ENCODE data around the gene FOXO3.
A peak's percentile ranks its signal among the peaks of the same experiment; 100 is the strongest.

FOXO3 gene

DNA sequence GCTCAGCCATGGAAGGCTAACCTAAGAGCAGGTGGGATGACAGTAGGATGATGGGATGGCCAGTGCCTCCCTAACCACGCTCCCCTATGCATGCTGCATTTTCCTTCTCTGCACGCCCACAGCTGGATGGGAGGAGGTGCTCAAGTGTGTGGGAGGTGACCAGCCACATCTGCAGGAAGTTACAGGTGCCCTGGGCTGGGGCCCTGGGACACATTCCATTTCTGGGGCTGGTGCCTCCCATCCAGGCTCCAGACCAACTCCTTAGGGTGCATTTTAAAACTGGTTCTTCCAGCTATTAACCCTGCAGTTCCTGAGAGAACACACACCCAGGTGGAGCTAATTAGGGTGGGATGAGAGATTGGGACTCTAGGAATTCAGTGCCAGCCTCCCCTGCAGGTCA, 152.2 kb downstream of the FOXO3 start:
- DNase-seq (ENCODE audit: low spot score) = no peak

DNA sequence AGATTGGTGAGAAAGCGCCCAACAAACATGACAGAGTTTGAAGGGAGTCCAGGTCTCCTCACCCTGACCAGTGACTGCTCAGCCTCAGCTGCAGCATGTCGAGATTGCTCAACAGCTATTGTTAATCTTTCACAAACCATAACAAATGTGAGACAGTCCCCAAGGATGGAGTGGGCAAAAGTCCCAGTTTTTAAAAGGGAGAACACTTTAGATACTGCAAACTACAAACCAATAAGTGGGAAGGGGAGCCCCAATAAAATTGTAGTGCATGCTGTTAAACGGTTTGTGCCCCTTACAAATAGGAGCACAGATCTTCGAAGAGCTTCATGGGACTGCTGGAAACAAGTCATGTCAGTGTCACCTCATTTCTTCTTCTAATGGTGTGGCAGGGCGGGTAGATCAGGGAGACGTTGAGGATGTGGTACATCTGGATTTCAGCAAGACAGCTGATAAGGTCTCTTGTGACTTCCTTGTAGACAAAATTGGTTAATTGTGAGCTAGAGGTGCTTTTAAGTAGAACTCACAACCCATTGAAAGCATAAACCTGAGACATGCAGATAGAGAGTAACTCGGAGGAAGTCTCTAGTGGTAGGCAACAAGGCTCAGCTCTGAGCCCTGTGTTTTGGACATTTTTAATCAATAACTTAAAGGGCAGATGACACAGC, 153.5 kb downstream of the FOXO3 start:
- peak; percentile 59 for DNase-seq (ENCODE audit: low spot score)

- DNase-seq (ENCODE audit: low spot score) = no peak
Measured at GRCh38 chr6:108714766-108715414, 154.2 kb downstream of the FOXO3 start.

DNA sequence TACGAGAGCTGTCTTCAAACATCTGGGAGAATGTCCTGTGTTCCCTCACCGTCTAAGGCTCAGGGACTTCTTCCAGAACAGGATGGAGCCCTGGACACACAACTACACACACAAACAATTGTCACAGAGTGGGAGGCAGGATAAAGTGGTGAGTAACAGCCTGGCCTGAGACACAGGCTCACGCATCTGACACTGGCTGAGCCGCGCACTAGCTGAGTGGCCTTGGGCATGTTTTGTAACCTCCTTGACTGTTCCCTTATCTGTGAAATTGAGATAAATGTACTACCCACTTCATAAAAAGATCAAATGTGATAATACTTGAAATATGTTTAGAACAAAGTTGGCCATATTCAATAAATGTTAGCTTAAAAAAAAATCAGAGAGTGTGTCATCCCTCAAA, 155.1 kb downstream of the FOXO3 start:
- DNase-seq (ENCODE audit: low spot score) = no peak

DNA sequence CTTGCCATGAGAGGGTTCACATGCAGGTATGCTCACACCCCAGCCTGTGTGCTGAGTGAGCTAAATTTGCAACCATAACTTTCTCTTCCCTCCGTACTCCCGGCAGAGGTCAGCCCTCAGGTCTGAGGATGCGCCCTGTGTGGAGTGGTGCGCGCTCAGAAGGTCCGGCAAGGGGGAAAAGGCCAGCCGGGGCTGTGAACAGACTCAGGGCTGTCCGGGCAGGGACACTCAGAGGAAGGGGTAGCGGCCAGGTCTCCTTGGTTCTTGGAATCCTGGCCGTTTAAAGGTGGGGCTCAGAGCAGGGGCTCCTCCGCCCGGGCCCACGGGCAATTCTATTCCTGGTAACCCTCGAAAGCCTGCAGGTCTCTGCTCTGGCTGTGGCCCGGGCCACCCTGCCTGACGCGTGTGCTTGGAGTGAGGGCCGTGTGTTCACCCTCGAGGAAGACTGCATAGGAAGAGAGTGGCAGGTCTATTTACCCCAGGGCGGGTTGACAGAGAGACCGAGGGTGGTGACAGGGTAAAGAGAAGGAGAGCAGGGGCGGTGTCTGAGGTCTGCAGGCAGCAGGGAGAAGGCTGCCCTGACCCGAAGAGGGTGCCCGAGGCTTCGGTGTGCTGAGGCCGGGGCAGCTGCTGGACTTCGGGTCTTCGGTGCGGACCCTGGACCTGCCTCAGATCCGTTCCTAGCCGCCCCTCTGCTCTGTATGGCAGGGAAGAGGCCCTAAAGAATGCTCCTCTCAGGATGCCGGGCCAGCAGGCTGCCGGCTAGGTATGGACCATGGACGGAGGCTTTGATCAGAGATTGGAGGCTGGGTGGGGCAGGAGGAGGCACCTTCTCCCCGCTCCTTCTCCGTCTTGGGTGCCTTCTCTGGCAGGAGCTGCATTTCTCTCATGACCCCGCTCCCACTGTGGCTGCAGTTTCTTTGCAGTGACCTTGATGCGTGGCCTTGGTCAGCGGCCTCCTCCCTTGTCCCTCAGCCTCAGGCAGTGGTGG, 156.4 kb downstream of the FOXO3 start:
- no peak for DNase-seq (ENCODE audit: low spot score)

DNA sequence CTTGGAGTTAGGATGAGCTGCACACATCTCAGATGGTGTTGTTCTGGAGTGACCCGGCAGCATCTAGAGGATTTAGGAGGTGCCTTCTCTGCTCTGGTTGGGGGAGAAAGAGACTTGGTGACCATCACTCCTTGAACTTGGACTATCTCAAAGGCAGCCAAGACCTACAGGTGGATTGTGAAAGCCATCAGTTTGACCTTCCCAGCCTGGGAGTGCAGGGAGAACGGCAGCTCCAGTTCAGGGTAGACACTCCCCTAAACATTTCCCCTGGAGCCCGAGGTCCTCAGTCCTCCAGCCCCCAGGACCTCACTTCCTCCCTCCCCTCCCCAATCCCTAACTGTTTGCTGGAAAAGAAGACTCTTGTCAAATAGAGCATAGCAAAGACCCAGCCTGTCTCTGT, 158.8 kb downstream of the FOXO3 start:
- DNase-seq (ENCODE audit: low spot score) = no peak

GRCh38 chr6:108720827-108721226, 160.1 kb downstream of the FOXO3 start:
- DNase-seq (ENCODE audit: low spot score) = no peak

DNA sequence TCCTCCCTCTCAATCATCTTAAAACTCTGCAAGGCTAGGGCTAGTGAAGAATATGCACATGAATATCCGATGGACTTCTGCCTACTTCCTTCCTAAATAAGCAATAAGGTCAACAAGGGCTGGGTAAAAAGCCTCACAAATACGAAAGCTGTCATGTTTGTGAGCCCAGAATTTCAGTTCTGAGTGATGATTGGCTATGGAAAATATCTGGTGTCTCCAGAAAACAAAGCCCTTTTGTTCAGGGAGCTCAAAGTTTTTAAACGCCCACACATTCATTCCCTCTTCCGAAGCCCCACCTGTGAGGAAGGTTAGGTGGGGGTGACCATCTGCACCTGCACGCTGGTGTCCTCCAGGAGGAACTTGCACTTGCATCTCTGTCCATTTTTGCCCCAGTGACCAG, 160.6 kb downstream of the FOXO3 start:
- DNase-seq (ENCODE audit: low spot score) = no peak

DNA sequence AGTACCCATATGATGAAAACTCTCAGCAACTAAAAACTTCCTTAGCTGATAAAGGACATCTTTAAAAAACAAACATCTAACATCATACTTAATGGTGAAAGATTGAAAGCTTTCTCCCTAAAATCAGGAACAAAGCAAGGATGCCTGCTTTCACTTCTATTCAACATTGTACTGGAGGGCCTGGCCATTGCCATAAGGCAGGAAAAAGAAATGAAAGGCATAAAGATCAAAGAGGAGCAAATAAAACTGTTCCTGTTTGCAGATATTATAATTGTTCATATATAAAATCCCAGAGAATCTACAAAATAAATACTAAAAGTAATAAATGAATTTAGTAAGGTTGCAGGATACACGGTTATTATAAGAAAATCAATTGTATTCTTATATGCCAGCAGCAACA, 162.9 kb downstream of the FOXO3 start:
- no peak for DNase-seq (ENCODE audit: low spot score)

DNA sequence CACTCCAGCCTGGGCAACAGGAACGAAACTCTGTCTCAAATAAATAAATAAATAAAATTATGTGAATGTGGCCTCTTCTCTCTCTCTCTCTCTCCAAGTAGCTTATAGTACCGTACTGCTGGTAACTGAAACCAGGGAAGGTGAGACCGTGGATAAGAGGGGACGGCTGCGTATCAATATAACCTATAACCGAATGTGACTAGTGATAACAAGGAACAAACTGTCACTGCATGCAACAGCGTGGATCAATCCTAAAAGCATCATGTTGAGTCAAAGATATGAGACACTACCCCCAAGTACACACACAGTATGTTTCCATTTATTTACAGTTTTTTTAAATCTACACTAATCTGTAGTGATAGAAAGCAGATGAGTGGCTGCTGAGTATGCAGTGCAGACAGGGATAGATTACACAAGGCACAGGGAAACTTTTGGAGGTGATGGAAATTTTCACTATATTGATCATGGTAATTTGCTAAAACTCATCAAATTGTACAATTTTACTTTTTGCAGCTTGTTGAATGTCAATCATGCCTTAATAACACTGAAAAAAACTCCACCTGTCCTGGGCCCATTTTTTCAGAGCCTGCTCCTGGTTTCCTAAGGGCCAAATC, 166.1 kb downstream of the FOXO3 start:
- no peak for DNase-seq (ENCODE audit: low spot score)

DNA sequence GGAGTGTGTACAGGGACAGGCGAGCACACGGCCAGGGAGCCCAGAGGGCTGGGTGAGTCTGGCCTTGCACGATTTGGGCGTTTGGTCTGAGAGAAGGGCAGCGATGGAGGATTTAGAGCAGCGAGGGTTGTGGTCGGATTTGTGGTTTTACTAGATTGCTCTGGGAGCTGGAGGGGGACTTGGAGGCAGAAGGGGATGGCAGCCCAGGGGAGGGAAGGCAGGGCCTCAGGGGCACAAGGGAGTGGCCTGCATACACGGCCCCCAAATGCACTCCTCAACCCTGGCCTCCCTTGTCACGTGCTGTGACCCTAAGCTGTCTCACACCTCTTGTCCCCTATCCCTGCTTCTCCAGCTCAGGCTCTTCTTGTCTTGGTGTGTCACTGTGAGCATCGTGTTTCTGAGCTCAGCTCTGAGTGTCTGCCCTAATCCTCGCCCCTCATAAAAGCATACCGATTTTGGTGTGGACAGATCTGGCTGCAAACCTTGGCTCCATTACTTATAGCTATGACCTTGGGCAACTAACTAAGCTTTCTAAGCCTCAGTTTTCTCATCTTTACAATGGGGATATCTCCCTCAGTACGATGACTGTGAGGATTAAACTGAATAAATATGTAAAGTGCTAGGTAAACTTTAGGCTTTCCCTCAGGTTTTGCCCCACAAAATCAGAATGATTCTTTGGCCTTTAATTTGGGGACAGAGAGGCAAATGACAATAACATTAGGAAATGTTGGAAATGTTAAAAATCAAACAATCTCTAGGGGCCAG, 167.4 kb downstream of the FOXO3 start:
- DNase-seq (ENCODE audit: low spot score) = no peak

- no peak for DNase-seq (ENCODE audit: low spot score)
Measured at GRCh38 chr6:108728826-108729225, 168.1 kb downstream of the FOXO3 start.

GRCh38 chr6:108730635-108731515, 170.2 kb downstream of the FOXO3 start:
- DNase-seq (ENCODE audit: low spot score) = no peak

- DNase-seq (ENCODE audit: low spot score) = peak; percentile 53
Measured at GRCh38 chr6:108732091-108732870, 171.6 kb downstream of the FOXO3 start.

GRCh38 chr6:108733051-108733450, 172.3 kb downstream of the FOXO3 start:
- DNase-seq (ENCODE audit: low spot score) = no peak

DNA sequence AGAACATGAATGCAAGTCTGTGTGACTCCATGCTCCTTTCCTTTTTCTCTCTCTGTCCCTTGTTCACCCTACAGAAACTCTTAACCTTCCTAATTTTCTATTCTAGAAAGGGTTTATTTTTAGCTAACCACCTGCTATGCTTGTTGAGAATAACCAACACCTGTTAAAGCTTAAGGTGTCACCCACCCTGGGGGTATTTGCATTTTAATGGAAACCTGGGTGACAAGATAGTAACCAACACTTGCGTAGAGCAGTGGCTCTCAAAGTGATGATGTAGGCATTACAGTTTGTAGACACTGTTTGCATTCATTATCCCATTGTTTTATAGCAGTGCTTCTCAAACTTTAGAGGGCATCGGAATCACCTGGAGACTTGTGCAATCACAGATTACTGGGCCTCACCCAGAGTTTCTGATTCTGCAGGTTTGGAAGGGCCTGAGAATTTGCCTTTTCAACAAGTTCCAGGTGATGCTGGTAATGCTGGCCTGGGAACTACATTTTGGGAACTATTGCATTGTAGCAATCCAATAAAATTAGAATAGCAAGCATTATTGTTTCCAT, 173.1 kb downstream of the FOXO3 start:
- no peak for DNase-seq (ENCODE audit: low spot score)

All from hepatic stellate cell (primary cell).